Activated CD8-positive, alpha-beta memory T cell treated with anti-CD3 and anti-CD28 coated beads for 1 hour (primary cell): ENCODE results near the gene SRGN.
"Not testable (repeated sequence)": the region's sequence is repeated elsewhere in the genome, so short reads cannot be mapped to it uniquely, and the experiment has no call there.

ENCODE experiments used
- DNase-seq, 2 donors: peaks; one replicate each; pipeline ENCODE4 v3.0.0-alpha.2; 2020; ENCODE audit warnings: low read depth in 1 of 2; ENCODE audit errors: extremely low read depth in 1 of 2

The SRGN gene, protein sequence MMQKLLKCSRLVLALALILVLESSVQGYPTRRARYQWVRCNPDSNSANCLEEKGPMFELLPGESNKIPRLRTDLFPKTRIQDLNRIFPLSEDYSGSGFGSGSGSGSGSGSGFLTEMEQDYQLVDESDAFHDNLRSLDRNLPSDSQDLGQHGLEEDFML

DNA sequence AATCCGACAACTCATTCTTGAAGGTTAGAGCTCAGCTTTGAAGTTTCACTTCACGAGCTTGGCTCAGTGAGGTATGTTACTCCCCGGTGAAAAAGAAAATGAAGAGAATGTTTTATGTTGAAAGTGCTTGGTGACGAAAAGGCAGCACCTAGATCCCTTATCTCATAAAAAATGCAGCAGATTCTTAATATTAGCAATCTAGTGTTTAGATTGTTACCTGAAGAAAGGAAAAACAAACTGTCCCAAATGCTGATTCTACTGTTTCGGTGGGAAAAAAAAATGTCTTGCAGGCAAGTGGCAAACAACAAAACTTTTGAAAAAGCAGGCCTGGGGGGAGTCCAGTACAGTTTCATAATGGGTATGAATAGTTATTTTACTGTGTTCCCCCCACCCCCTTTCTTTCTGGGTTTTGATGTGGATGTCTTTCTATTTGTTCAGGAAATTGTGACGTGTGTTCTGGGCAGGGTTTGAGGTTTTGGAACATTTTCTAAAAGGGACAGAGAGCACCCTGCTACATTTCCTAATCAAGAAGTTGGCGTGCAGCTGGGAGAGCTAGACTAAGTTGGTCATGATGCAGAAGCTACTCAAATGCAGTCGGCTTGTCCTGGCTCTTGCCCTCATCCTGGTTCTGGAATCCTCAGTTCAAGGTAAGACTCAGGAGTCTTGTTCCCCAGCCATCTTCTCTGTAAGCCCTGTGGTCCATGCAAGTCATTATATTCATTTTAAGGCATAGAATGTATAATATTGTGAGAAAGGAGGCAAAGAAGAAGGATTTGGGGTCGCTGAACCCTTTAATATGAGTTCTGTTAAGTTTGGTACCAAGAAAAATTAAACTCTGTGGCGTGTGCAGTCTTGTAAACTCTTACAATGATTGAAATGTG lies at the start of gene SRGN:
Gene SRGN, plus strand, starts transcription at position 514 of the 881 bp plus-strand sequence. Its CDS starts 55 bp downstream, at position 569.
- peak; percentile 49 to 70 for DNase-seq

GRCh38 chr10:69040904-69041303 lies 47.0 kb upstream of the SRGN start:
- DNase-seq: not testable (repeated sequence)

GRCh38 chr10:69042417-69042816 lies 45.5 kb upstream of the SRGN start:
- no peak for DNase-seq

DNA sequence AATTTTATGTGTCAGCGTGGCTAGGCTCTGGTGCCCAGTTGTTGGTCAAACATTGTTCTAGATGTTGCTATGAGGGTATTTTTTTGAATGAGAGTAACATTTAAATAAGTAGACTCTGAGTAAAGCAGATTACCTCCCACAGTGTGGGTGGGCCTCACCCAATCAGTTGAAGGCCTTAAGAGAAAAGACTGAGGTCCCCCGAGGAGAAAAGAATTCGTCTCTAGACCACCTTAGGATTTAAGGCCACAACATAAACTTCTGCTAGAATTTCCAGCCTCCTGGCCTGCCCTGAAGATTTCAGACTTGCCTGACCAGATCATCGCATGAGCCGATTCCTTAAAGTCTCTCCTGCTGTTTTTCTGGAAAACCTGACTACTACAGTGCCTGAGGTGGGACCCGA lies 45.1 kb upstream of the SRGN start:
- no peak for DNase-seq

- no peak for DNase-seq
Measured at GRCh38 chr10:69043931-69044531, 43.9 kb upstream of the SRGN start.

DNA sequence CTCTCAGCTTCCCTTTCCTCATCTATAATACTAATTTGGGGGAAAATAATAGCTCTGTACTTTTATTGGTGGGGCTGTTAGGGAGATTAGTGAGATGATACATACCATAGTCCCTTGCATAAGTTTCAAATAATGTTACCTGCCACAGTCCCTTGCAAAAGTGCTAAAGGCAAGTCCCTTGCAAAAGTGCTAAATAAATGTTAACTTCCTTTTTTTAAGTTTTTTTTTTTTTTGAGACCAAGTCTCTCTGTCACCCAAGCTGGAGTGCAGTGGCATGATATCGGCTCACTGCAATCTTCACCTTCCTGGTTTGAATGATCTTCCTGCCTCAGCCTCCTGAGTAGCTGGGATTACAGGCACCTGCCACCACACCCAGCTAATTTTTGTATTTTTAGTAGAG lies 43.4 kb upstream of the SRGN start:
- DNase-seq: no peak

DNA sequence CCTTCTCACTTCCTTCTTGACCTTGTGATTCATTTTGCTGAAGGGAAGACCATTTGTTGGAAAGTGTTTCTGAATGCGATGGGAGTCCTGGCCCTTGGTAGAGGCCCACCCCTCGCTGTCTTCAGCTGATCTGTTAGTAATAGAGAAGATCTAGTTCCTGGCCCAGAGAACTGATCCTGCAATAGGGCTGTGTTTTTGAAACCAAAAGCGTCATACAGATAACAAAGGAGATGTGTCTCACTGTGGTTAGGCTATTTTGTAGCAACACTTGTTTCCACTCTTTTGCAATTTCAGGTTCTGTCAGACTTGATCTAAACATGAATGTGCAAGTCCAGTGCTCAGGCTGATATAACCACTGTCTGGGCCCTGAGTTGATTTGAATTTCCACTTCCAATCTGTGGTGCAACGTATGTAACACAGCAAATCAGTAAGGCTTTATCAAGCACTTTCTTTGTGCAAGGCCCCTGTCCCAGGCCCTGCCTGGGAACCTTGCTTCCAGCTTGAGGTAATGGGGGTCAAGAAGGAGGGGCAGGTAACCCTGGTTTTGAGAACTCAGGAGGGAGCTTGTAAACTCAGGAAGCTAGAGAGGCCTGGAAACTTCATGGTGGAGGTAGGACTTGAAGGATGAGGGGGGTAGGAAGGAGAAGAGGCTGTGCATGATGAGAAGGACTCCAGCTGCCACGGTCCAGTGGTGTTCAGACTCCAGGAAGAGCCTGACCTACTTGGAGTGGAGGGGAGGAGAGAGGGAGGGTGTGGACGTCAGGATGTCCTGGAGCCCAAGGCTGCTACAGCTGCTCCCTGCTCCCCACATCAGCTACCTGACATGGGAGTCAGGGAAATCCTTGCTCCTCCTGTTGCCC lies 42.2 kb upstream of the SRGN start:
- no peak for DNase-seq

DNA sequence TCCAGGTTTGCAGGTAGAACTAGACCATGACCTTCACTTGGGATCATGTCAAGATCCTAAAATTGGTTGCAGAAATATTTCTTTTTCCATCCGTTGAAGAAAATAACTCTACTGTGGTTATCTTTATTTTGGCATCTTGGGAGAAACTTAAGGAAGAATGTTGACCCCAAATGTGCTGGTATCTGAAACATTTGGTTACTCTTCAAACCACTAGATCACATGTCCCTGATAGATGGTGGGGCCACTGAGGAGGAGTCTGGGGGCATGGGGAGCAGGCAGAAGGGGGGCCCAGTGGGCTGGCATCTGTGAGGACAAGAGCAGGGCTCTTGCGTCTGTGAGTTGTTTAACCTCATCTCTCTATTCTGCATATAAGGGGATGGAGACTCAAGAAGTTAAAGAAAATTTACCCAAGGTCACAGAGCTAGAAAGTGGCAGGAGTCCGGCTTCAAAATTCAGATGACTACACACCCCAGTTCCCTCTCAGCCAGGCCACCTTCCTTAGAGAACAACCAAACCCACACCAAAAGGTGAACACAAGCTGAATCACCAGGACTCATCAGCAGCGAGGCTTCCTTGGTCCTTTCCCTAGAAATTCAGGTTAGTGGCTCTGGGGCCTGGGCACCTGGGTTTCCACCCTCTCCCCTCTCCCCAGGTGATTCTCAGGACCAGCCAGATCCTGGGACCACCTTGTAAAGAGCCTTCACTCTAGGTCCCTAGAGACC lies 40.6 kb upstream of the SRGN start:
- DNase-seq: no peak

DNA sequence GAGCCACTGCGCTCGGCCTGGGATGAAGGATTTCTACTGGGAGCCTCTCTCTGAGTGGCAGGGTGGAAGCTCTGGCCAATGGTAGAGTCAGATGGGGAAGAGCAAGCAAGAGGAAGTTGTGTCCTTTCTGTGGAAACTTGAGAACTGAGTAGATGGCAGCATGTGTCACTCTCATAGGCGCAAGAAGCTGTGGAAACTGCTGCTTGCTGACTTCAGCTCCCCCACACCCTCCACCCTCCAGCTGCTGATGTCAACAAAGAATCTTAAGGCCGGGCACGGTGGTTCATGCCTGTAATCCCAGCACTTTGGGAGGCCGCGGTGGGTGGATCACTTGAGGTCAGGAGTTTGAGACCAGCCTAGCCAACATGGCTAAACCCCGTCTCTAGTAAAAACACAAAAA lies 39.8 kb upstream of the SRGN start:
- no peak for DNase-seq

DNA sequence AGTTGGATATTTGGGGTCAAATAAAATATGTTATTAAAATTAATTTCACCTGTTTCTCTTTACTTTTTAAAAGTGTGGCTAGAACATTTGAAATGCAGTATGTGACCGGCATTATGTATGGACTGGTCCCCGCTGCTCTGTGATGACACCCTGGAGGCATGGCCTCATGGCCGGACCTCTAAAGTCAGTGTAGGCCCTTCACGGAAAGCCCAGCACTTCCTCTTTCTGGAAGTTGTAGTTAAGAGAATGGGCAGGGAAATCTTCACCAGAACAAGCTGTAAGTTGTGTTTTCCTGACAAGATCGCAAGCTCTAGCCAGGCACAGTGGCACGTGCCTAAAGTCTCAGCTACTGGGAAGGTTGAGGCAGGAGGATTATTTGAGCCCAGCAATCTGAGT lies 38.3 kb upstream of the SRGN start:
- DNase-seq: no peak

- no peak for DNase-seq
Measured at GRCh38 chr10:69051303-69051702, 36.6 kb upstream of the SRGN start.

DNA sequence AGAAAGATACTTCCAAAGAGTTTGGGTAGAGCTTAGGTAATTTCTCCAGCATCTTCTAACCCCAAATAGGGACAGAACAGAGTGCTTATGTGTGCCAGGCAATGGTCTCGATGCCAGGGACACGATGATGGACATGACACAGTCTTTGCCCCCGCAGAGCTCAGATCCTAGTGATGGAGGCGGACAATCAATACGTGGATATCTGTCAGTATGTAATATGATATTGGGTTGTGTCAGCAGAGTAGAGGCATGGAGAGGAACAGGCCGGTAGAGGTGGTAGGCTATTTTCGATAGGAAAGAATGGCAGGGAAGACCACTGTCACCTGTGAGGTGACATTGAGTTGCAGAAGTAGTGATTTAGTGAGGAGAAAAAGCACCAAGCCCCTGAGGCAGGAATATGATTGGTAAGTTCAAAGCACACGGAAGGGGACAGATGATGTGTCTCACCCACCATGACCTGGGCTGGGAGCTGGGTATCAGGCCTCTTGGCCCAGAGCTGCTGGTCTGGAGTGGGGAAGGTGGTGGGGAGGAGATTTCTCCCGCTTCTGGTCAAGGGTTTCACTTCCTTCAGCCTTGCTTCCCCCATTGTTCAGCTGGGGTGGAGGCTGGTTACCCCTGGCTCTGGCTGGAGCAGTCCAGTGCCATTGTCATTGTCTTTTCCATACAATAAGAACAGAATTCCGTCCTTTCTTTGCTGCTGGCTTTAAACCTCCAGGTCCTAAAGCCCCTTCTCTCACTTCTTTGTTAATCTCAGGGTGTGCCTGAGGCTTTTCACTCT lies 36.0 kb upstream of the SRGN start:
- DNase-seq: no peak

DNA sequence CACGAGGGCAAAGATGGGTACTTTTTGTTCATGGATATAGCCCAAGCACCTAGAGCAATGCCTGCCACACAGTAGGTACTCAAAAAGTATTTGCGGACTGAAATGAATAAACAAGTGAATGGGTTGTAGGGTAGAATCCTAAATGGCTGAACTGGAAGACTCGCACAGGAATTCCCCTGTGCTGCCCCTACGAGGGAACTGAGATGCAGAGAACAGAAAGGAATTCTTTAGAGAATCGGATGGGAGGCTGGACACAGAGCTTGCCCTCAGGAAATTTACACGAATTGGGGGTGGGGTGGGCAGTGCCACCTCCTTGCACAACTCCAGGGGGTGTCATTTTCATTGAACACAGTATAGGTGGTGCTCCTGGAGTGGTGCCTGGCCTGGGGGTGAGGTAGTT lies 35.2 kb upstream of the SRGN start:
- DNase-seq: no peak

DNA sequence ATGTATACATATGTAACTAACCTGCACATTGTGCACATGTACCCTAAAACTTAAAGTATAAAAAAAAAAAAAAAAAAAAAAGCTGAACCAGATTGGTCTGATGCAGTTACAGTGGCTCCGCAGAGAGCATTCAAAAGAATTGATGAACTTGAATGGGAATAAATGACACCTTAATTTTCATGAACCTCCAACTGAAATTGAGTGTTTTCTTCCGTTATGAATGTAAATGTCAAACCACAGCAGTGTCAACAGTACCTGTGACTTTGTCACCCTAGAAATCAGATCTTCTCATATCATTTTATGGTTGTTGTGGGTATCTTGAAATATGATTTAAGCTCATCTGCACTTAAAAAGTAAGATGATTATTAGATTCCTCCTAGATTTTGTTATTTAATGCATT lies 32.7 kb upstream of the SRGN start:
- no peak for DNase-seq

DNA sequence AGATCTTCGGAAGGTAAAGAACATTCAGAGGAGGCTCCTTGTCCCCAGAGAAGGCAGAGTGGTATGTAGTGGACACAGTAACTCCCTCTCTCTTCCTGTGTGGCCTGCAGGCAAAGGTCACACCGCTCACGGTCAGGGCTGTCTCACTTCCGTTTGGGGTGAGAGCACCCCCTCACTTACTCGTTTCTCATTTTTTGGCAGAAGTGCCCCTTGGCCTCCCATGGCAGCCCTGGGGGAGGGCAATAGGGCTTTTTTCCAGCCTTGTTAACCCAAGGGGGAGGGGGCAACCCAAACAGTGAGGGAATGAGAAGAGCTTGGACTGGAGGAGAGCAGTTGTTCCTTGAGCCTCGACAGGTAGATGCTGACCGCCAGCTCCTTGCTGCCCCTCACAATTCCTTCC lies 31.8 kb upstream of the SRGN start:
- no peak for DNase-seq

- DNase-seq: no peak
Measured at GRCh38 chr10:69056536-69057260, 31.2 kb upstream of the SRGN start.

DNA sequence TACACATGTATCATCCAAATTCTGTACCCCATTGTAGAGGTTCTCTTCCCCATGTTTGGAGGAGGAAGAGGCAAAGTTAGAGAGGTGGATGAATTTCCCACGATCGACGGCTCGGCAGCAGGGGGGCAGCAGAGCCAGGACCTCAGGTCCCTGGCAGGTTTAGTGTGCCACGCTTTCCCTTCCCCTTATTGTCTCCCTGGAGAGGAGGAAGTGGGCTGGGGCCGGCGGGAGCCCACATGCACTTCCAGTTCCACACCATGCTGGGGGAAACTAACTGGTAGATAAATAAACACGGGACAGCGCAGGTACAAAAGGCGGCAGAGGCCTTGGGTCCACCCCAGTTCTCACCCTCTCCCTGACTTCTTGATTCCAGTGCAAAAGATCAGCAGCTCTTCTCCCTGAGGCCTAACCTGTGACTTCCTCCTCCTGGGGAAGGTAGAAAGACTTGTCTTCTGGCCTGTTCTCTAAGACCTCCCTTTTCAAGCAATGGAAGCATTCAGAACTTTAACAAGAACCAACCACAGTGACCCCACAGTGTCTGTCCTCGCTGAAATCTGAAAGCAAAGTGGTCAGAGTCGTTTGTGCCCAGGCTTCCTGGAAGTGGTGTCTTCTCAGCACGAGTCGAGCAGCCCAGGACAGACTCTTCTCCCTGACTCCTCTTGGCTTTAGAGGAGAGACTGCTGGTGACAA lies 30.5 kb upstream of the SRGN start:
- DNase-seq: no peak

GRCh38 chr10:69057951-69058297 lies 30.0 kb upstream of the SRGN start:
- no peak for DNase-seq
